Umbilical cord (tissue), 2 donors: ENCODE data around the gene KRT75. TPM values are rescaled to one million over a fixed set of nuclear protein-coding genes. Genes with fewer than 3 reads are reported as not detected.

Experiments used
- DNase-seq: peaks from one replicate; pipeline ENCODE4 v3.0.0-alpha.2; 2015; ENCODE audit warnings: low spot score
- total RNA-seq: library from RNA; depleted of rRNA; stranded (reverse); fragments of >200 nt; gene quantifications from one replicate; pipeline ENCODE4 v1.2.3, GENCODE V29; 2014; ENCODE audit warnings: low replicate concordance; ENCODE audit not compliant: insufficient read depth

Gene KRT75
- total RNA-seq, 1 donor from 2014 or later = not detected

DNA sequence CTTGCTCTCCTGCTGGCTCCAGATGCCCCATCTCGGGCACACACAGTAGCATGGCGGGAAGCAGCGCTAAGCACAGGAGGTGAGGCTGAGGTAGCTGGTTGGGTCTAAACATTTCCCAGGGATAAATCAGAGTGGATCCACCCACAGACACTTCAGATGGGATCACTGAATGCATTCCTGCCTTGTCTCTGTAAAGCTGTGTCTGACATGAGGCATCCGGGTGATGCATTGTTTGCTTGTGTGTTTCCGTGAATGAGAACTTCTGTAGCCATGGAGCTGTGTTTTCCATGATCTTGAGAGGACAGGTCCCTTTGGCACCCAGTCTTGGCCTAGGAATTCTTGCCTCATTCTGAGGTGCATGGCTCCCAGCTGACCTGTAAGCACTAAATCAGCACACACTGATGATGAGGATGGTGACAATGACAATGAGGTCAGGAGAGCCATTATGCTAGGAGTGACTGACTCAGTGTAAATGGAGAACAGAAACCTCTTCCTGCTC, 6.7 kb upstream of the KRT75 start:
- DNase-seq = peak; percentile 84

DNA sequence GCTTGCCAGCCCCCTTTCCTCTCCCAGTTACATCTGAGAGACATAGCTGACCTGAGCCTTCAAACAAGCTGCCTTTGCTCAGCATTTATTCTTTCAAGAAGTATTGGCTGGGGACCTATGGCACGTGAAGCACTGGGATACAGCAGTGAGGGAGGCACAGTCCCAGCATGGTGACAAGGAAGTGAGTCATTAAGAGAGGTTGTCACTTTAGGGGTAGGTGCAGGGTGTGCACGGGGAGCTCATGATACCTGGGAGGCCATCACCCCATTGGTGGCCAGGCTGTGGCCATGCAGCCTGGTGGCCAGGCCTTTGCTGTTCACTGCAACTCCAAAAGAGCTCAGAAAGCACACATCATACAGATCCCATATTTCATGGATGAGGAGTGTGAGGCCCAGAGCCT, 5.7 kb upstream of the KRT75 start:
- no peak for DNase-seq

DNA sequence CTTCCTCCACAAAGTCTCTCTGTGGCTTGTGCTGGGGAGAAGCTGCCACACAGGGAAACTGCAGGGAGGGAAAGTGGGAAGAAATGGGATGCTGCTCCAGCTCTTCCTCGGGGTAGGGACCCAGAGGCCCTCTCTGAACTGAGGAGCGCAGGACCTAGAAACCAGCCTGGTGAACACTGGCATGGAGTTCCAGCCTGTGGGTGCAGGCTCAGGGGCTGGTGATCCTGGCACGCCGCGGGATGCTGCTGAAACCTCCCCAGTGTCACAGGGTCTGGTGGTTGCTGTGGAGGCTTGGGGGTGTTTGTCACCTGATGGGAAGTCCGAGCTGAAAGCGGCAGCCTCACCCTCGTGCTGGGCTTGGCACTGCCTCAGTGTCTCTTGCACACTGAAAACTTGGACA, 5.2 kb upstream of the KRT75 start:
- DNase-seq = no peak

DNA sequence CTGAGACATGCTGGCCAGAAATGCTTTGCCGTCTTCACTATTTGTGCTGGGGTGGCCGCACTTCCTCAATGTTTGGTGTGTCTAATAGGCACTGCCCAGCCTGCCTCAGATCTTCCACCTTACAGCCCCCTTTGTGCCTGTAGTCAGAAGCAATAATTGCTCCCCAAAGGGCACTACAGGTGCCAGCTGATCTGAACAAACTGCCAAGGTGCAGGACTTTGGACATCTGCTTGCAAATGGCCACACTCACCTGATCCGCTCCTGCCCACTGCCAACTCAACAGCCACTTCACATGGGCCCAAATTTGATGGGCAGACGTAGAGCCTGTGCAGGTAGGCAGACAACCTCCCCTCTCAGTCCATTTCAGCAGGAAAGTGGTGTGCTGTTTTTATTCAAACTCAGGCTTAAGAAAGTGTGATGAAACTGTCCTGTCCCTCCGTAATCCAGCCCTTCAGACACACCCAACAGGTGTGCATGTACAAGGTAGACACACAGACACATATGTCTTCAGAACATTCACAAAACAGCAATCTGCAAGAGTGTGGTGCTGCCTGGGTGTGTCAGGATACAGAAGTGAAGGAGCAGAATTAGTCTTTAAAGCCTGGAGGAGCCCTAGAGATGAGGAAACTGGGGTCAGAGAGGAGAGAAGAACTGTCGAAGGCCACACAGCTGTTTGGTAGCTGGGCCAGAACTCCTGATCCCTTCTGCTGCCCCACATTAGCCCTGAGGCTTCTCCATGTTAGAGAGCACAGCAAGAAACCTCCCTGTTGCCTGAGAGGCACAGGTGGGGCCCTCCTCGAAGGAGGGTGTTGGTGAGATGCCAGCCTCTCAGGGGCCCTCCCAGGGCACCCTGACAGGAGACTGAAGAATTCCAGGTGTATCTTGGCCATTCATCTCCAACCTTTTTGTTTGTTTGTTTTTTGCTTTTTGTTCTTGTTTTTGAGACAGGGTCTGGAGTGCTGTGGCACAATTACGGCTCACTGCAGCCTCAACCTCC, 4.4 kb upstream of the KRT75 start:
- no peak for DNase-seq

DNA sequence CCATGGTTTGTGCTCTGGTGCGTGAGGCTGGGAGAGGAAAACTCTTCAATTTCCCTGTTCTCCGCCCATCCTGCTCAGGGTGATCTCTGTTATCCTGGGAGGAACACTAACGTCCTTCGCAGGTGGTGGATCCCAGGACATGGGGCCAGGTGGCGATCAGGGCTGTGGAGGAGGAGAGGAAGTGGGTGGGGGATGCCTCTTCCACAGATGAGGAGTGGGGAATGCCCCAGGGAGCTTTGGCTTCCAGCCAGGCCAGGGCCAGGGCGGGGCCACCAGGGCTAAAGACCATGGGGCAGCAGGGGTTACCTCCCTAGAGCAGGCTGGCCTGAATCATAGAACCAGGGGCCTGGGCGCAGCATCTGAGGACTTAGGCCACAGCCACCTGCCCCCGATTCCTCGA, 3.3 kb upstream of the KRT75 start:
- no peak for DNase-seq

DNA sequence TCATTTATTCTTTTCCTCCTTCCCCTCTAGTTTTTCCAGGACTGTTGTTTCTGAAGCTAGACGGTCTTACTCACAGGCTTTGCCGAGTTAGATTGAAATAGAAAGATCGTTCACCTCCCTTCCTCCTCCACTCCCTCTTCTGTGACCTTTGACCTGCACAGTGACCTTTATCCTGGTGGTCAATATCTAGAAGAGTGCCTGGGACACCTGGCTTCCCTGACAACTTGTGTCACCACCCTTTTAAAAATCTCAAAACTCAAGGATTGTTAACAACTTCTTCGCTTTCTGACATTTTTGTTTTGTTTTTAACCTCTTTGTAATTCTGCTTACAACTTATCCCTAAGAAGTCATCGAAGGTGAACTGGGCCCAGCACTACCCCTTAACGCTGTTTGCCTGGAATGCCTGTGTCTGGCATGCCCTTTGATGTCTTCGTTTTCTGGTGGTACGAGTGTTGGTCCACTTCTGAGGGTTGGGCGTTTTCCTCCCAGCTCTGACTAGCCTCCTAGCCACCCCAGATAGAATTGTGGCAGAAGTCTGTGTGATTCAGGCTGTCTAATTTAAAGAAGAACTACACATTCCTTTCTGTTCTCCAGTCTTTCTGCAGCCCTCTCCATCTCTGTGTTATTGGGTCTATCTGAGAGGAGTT, 2.8 kb upstream of the KRT75 start:
- no peak for DNase-seq

DNA sequence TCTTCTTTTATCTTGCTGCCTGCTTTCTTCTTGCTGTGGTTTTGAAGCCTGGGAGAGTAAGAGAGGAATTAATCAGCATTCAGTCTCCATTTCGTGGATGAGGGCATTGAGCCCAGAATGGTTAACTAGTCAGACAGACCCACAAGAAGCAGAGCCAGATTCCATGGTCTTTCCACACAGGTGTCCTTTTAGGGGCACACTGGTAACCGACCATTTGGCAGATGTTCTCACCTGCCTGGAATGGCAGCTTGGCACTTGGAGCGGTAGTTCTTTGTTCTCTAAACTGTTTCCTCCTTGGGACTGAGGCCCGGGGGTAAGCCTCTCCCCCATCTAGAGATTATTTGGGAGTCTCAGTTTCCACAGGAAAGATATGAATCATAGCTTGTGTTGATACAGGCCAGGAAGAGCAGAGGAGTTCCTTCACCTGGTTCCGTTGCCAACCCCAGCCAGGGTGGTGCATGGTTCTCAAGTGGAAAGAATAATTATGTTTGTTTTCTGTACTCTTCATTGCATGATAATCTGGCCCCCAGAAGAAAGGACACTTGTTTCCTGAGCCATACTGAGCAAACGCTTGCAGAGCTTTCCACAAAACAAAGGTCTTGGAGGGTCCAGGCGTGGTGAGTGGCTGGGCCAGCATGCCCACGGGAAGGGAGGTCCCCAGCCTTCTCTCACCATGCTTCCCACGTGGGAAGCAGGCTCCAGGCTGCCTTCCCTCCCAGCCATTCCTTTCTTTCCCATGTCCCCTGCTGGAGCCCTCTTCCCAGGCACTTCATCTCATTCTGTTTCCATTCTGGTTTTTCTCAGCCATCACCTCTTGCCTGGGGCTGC, 2.0 kb upstream of the KRT75 start:
- DNase-seq = peak; percentile 98

DNA sequence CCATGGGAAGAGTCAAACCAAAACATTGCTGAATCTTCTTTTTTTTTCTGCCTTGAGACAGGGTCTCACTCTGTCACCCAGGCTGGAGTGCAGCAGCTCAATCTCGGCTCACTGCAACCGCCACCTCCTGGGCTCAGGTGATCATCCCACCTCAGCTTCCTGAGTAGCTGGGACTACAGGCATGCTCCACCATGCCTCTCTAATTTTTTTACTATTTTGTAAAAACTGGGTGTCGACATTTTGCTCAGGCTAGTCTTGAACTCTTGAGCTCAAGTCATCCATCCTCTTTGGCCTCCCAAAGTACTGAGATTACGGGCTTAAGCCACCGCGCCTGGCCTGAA, 1.5 kb upstream of the KRT75 start:
- DNase-seq = no peak

DNA sequence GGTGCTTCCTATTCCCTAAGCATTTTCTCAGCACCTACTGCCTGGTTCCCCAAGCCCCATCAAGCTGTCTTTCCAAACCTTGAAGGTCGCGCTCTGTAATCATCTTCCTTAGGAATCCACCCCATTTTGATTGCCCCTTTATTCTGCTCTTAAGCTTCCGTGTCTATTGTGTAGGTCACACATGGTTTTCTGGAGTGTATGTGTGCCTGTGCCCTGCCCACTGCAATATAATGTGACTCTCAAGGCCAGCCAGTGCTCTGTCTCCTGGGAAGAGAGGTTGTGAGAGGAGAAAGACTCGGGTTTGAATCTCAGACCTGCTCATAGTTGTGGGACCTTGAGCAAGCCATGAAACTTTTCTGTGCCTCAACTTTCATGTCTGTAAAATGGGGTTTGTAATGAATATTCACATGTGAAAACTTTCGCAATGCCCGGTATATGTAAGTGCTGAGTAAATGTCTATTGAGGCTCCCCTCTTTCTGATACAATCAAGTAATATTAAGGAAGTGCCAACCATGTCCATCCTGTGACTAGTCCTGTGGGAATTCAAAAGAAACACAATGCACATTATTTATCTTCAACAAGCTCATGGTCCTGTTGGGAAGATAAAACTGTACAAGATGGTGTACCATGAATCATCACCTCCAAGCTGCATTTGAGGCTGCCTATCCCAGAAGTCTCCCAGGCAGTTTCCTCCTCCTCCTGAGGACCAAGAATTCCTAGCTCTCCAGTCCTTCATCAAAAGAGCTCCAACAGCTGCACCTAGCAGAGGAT, 774 bp upstream of the KRT75 start:
- no peak for DNase-seq

DNA sequence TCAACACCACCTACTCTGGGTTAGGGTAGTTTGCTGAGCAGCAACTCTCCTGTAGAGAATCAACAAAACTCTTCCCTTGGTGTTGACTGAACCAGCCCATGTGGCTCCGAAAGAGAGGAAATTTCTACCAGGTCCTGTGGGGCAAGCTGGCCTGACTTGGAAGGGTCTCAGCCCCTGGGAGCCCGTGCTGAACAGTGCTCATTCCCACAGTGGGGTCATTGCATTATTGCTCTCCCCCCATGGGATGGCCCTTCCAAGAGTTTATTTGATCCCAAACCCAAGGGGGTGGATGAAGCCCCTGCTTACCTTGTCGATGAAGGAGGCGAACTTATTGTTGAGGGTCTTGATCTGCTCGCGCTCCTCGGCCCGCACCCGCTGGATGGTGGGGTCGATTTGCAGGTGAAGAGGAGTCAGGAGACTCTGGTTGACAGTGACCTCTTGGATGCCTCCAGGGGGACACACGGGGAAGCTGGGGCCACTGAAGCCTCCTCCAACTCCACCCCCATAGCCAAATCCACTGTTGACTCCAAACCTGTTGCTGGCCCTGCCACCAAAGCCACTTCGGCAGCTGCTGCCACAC, 580 bp downstream of the KRT75 start:
- no peak for DNase-seq

DNA sequence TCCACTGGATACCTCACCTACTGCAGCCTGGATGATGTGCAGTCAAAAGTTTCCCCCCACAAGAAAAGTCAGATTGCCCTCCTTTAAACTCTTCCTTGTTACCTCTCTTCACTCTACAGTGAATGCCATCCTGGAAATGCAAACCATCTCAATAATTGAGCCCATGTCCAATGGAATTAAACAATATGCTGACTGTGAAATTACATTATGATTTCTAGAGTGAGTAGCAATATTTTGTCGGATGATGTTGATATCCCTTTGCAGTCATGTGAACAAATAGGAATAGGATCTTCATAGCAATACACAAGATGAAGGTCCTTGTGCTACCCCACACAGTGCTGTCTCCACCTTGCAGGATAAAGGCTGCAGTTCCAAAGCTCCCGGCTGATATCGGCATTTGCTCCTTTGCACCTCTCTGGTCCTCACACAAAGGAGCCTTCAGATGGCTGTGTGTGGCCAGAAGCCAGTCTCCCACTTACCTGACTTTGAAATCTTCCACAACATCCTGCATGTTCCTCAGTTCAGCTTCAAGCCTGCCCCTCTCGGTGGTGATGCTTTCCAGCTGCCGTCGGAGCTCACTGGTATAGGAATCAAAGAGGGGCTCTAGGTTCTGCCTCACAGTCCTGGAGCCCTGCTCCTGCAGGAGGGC, 1.5 kb downstream of the KRT75 start:
- DNase-seq = no peak

DNA sequence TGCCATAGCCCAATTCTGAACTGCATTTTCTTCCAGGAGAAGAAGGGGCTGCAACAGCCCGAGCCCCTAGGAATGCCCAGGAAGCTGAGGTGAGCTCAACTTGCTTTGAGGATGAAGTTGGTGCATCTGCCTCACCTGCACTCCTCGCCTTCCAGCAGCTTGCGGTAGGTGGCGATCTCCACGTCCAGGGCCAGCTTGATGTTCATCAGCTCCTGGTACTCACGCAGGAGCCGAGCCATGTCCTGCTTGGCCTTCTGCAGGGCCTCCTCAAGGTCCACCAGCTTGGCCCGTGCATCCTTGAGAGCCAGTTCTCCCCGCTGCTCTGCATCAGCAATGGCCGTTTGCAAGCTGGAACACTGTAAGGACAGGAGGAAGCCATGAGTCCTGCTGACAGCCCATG, 6.0 kb downstream of the KRT75 start:
- DNase-seq = no peak

DNA sequence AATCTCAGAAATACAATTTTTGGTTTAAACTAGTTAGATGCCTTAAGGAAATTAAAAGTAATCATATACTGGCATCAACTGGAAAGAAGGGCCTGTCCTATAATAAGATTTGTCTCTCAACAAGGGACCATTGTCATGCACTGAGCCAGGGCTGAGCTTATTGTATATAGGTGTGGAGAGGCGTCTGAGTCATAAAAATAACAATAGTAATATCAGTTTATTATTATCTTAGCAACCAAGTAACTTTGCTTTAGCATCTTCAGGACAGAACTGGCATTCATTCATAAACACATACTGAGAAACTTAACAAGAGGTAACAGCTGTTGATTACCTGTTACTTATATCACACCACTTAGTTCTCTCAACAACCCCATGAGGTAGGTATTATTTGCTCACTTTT, 7.1 kb downstream of the KRT75 start:
- no peak for DNase-seq

DNA sequence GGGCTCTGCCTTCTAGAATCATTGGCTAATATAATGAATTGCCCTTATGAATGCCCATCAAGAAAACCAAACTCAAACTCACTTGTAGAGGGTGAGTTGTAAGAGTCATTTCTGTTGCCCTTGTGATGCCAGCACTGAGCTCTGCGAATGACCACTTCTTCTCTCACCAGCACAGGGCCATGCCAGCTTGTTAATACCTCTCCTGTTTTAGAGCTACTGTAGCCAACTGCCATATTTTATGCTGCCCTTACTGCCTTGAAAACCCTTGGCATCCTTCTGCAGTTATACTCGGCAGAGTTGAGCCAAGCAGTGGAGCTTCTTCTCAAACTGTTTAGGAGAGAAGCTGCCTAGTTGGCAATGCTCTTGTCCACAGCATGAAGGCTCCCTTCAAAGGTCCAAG, 8.1 kb downstream of the KRT75 start:
- no peak for DNase-seq

DNA sequence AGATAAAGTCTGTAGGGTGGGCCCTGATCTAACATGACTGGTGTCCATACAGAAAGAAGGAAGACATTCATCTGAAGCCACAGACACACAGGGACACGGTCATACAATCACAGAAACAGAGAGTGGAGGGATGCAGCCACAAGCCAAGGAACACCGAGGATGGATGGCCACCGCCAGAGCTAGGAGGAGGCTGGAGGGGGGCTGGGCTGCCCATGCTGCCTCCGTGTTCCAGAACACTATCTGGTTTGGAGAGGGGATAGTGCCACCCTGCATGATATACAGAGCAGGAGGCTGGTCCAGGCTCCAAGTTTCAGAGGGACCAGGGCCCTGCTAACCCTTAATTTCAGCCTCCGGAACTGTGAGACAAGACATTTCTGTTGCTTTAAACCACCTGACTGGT, 8.7 kb downstream of the KRT75 start:
- no peak for DNase-seq

DNA sequence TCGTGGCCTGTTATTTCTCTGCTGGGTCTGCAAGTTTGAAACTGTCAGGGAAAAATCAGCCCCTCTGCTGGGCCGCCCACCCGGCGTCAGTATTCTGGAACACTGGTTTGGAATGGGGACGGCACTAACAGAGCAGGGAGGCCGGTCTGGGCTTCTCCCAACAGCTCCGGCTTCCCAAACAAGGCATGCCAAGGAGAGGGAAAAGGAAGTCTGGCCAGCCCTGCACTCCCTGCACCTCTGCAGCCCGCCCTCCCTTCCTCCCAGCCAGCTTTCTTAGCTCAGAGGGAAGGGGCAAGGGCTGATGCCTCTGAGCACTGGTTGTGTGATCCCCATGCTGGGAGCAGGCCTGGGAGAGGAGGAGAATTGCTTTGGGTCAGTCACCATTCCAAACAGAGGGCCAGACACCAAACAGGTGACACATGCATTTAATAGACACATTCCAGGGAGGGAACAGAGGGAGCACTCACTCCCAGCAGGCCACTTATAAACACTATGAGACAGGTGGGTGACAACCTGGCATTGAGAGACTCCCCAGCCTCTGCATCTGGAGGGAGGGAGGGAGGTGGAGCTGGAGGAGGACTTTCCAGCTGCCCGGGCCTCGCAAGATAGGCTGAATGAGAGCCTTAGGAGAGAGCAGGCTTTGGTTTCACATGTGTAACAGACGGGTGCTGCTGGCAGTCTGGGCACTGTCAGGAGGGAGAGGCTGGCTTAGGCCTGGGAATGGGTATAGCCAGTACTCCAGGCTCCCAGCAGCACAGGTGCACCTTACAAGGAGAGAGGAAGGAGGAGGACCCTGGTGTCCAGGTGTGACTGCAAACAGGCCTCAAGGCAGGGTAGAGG, 10.3 kb downstream of the KRT75 start:
- peak; percentile 52 for DNase-seq

DNA sequence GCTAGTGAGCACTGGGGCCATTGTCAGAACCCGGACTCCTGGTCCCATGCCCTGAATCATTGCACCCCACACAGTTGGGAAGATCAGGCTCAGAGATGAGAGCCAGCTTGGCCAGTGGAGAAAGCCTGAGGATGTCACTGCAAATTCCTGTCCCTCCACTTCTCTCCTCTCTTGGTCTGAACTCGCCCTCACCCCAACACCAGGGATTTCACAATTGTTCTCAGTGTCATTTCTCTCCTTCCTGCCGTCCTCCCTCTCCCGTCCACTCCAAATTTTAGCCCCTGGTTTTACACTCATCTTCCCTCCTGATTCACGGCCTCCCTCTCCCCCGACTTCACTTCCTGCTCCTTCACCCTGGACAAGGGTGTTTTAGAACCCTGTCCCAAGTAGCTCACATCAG, 11.1 kb downstream of the KRT75 start:
- DNase-seq = no peak

DNA sequence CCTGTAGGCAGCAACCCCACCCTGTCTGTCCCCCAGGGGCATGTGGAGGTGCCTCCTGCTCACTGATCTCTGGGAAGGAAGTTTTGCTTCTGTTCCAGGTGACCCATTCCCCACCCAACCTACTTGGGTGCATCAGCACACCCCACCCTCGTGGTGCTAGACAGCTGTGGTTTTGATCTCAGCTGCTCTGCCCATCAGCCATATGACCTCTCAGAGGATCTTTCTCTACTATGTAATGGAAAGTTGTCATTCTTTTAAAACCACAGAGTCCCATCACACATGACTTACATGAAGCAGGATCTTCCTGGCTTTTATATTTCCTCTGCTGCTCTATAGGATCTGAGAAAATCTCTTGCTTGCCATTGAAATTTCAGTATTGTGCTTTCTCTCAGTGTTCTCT, 14.5 kb downstream of the KRT75 start:
- DNase-seq = no peak

DNA sequence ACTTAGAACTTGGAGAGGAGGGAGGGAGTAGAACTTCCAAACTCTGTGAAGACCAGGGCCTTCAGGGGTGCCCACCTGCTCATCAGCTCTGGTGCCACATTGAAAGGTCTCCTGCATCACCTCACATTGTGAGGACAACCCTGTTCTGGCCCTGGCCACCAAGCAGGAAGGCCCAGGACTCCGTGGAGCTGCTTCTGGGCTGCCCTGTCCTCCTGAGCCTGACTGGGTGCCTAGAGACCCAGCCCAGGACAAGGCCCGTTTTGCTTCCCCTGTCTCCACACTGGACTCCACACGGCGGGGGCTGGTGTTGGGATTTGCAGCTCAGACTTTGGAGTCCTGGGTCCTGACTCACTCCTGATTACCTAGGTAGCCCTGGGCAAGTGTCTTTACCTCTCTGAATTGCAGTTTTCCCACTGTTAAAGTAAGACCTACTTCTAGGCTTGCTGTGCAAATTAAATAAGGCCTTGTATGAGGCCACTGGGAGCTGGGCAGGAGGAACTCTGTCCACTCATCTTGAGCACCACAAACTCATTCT, 15.5 kb downstream of the KRT75 start:
- no peak for DNase-seq
